ENCODE data around the gene TBC1D22A.

GRCh38 chr22:47023871-47024270 is 261.4 kb downstream of the TBC1D22A start:
- TF ChIP-seq CTCF (conservative IDR thresholded peaks at IDR 0.05; ENCODE audit: low read depth in 2 of 2), result no peak
- no peak for TF ChIP-seq EZH2 (IDR thresholded peaks at IDR 0.05; ENCODE audit: low read depth, unreplicated experiment)
- TF ChIP-seq ETS1 (IDR thresholded peaks at IDR 0.05), result no peak
- TF ChIP-seq POLR2AphosphoS5 (IDR thresholded peaks at IDR 0.05; ENCODE audit: low read depth), result no peak
- TF ChIP-seq CREB1 (CRISPR knock-in tag; IDR thresholded peaks at IDR 0.05; ENCODE audit: low read depth), result no peak
- no peak for TF ChIP-seq EZH2phosphoT487 (IDR thresholded peaks at IDR 0.05; ENCODE audit: unreplicated experiment)
- no peak for TF ChIP-seq REST (IDR thresholded peaks at IDR 0.05; ENCODE audit: unreplicated experiment)
- TF ChIP-seq JUNB (IDR thresholded peaks at IDR 0.05; ENCODE audit: unreplicated experiment), result no peak
- no peak for TF ChIP-seq ZNF462 (CRISPR knock-in tag; IDR thresholded peaks at IDR 0.05)
- no peak for TF ChIP-seq STAT1 (IDR thresholded peaks at IDR 0.05; ENCODE audit: unreplicated experiment)
- TF ChIP-seq ZNF114 (CRISPR knock-in tag; IDR thresholded peaks at IDR 0.05), result no peak
- no peak for TF ChIP-seq ZNF331 (CRISPR knock-in tag; IDR thresholded peaks at IDR 0.05; ENCODE audit: low read depth)
